HG03066 (cell line): ENCODE data around the gene RUSF1.
"Not testable (repeated sequence)": the region's sequence is repeated elsewhere in the genome, so short reads cannot be mapped to it uniquely, and the experiment has no call there.

Source experiments
- ATAC-seq: cut with Tn5 transposase; IDR thresholded peaks from one replicate; pipeline ENCODE4 v1.9.1; 2021; ENCODE audit warnings: low read depth; ENCODE audit not compliant: unreplicated experiment

Gene RUSF1

GRCh38 chr16:31458073-31458843, 49.9 kb downstream of the RUSF1 start:
- no peak for ATAC-seq

- ATAC-seq: no peak
These were observed 51.2 kb downstream of the RUSF1 start for GRCh38 chr16:31456988-31457360.

GRCh38 chr16:31455601-31456314, 52.4 kb downstream of the RUSF1 start:
- no peak for ATAC-seq

- ATAC-seq: no peak
These were observed 54.7 kb downstream of the RUSF1 start for GRCh38 chr16:31453255-31454204.

GRCh38 chr16:31452631-31453106, 55.5 kb downstream of the RUSF1 start:
- no peak for ATAC-seq

GRCh38 chr16:31451681-31452351, 56.4 kb downstream of the RUSF1 start:
- no peak for ATAC-seq

GRCh38 chr16:31451201-31451600, 57.0 kb downstream of the RUSF1 start:
- ATAC-seq: no peak

- ATAC-seq: not testable (repeated sequence)
These were observed 62.3 kb downstream of the RUSF1 start for GRCh38 chr16:31445931-31446330.

- no peak for ATAC-seq
These were observed 66.2 kb downstream of the RUSF1 start for GRCh38 chr16:31441956-31442355.

GRCh38 chr16:31440516-31441184, 67.5 kb downstream of the RUSF1 start:
- no peak for ATAC-seq

- no peak for ATAC-seq
These were observed 68.7 kb downstream of the RUSF1 start for GRCh38 chr16:31439519-31439918.
